ENCODE data around the gene NR1D1. TPM values are rescaled to one million over a fixed set of nuclear protein-coding genes. Genes with fewer than 3 reads are reported as not detected.

Gene NR1D1
- polyA plus RNA-seq, 1 of the 3 experiments (the other 2 are of a cell fraction), result 6.5 TPM

DNA sequence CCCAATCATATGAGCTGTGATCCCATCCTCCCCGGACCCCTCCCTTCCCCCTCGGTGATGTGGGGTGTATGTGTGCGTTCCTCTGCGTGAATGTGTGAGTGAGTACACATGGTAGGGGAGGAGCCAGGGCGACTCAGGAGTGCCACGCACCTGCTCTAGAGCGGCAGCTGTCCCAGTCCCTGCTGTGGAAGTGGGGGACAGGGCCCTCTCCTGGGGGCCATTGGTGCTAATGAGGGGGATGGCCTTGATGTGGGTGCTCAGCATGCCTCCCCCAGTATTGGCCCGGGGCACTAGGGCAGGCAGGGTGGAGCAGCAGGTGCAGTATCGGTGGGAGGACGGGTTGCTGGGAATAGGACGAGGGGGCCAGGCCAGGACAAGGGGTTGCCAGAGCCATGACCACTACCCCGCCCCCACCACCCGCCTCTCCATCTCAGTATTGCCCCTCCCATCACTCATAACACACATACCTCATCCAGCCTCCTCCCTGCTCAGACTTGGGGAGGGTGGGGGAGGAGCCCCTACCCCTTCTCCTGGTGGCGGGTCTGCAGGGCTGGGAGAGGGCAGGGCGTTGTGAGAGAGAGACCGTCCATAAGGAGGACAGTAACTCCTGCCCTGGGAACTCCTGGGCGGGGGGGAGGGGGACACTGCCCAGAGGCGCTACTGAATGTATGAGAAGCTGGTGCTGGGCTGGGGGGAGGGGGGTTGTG, 8.5 kb downstream of the NR1D1 start:
- CTCF ChIA-PET, result interaction anchor here (1.1 to 12.5 kb wide), 3 partner anchors 20 to 57 kb away, joined by 3 to 98 read pairs (median 6); no protein-coding TSS in a partner anchor
- no peak overlapping the region for H3K4me2 ChIP-seq
- H4K20me1 ChIP-seq (ENCODE audit: insufficient read depth), result 0 out of 2 replicates have a peak, but pooled peaks cover 4% of the 10 kb centered on the region
- no peak overlapping the region for H3K27ac ChIP-seq (ENCODE audit: low read depth in 2 of 2, low read length in 1 of 2)
- TF ChIP-seq FOXM1 (IDR thresholded peaks at IDR 0.05; ENCODE audit: low read depth) (no peak), MEF2A (IDR thresholded peaks at IDR 0.05; ENCODE audit: borderline replicate concordance, low read depth) (no peak), YY1 (IDR thresholded peaks at IDR 0.05; ENCODE audit: low read depth) (no peak)
- no peak overlapping the region for H2AFZ ChIP-seq (ENCODE audit: low read depth)
- H3K9ac ChIP-seq, result no peak overlapping the region
- H3K4me3 ChIP-seq (ENCODE audit: low read depth in 2 of 2, low read length in 1 of 2), result no peak overlapping the region
- no peak for DNase-seq
- peaks cover 29 to 30% of the 10 kb centered on the region in 2 experiments for H3K36me3 ChIP-seq (replicated peaks in 1 of 2; ENCODE audit: control insufficient read depth in 1 of 2, insufficient read depth in 2 of 2, low read length in 1 of 2)
- H3K9me2 ChIP-seq, result no peaks in the 10 kb centered on the region
- no peaks in the 10 kb centered on the region; a peak in 1 of 4 replicates for H3K4me1 ChIP-seq (ENCODE audit: control insufficient read depth in 1 of 2, insufficient read depth in 2 of 2, low read depth in 1 of 2, low read length in 1 of 2)
- H3K79me2 ChIP-seq (ENCODE audit: insufficient read depth), result peaks cover under 1% of the 10 kb centered on the region; the same call in 1 of the 2 replicates
- POLR2A ChIA-PET, result no interaction called here
- no peaks in the 10 kb centered on the region for H3K27me3 ChIP-seq (ENCODE audit: insufficient read depth)
- H3F3A ChIP-seq (replicated peaks; ENCODE audit: insufficient read depth), result peaks cover 9% of the 10 kb centered on the region
- no peaks in the 10 kb centered on the region for H3K9me3 ChIP-seq
- WGBS (ENCODE audit: low lambda C conversion rate), result 87% methylated on average over 15 of the region's 18 CpGs

DNA sequence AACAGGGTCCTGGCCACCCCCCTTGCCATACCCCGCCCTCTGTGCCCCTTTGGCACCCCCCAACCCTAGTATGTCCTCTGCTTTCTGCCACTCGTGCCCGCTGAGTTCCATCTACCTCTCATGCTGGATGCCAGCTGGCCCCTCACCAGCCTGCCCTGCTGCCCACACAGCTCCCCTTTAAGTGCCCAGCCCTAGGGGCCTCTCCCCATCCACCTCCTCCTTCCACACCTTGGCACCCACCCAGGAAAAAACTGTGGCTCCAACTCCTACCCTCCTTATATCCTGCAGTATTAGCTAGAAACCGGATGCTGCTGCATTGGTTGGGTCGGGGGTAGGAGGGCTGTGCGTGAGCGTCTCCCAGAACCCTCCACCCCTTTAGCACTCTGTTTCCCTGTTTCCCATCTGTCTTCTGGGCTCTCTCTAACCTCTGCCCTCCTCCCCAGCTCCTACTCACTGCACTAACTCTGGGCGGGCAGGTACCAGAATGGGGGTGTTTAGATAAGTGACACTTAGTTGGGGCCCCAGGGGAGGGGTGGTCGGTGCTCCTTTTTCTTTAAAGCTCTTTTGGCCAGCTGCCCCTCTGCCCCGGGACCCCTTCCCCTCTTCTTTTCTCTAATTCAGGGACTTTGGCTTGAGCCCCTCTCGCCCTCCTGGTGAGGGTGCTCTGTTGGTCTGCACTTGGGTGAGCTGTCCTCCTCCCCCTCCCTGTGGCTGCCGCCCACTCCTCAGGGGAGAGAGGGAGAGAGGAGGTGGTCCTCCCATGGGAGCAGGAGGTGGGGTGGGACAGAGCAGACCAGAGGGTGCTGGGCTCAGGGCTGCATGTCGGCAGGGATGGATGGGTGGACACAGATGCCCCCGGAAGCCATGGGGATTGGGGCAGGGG, 9.9 kb downstream of the NR1D1 start:
- H3K4me3 ChIP-seq (ENCODE audit: low read depth in 2 of 2, low read length in 1 of 2), result no peak overlapping the region
- H3K4me2 ChIP-seq, result no peak overlapping the region
- H3F3A ChIP-seq (replicated peaks; ENCODE audit: insufficient read depth), result peaks cover 15% of the 10 kb centered on the region
- H3K4me1 ChIP-seq (ENCODE audit: control insufficient read depth in 1 of 2, insufficient read depth in 2 of 2, low read depth in 1 of 2, low read length in 1 of 2), result no peaks in the 10 kb centered on the region; a peak in 1 of 4 replicates
- no peak overlapping the region for H3K9ac ChIP-seq
- 80% methylated on average over 11 of the region's 14 CpGs for WGBS (ENCODE audit: low lambda C conversion rate)
- H3K9me2 ChIP-seq, result no peaks in the 10 kb centered on the region
- no peak overlapping the region for H3K27ac ChIP-seq (ENCODE audit: low read depth in 2 of 2, low read length in 1 of 2)
- no peaks in the 10 kb centered on the region for H4K20me1 ChIP-seq (ENCODE audit: insufficient read depth)
- TF ChIP-seq GATA2 (CRISPR knock-in tag; IDR thresholded peaks at IDR 0.05) (no peak), SMC3 (IDR thresholded peaks at IDR 0.05; ENCODE audit: low read depth, low read length) (no peak), TAF1 (IDR thresholded peaks at IDR 0.05; ENCODE audit: borderline replicate concordance, low read depth, low read length) (no peak), TEAD4 (IDR thresholded peaks at IDR 0.05; ENCODE audit: borderline replicate concordance, insufficient read depth) (no peak), IRF3 (IDR thresholded peaks at IDR 0.05; ENCODE audit: low read depth, low read length) (no peak), CHD2 (IDR thresholded peaks at IDR 0.05; ENCODE audit: low read length, partially characterized antibody) (no peak), RCOR1 (IDR thresholded peaks at IDR 0.05; ENCODE audit: low read length) (no peak), EP300 (IDR thresholded peaks at IDR 0.05; ENCODE audit: borderline replicate concordance in 1 of 2, low read depth in 1 of 2, low read length in 1 of 2) (no peak), YY1 (IDR thresholded peaks at IDR 0.05; ENCODE audit: low read depth) (no peak), SIN3A (IDR thresholded peaks at IDR 0.05; ENCODE audit: borderline replicate concordance, low read depth, low read length) (no peak), GABPA (IDR thresholded peaks at IDR 0.05; ENCODE audit: low read depth) (no peak), EZH2phosphoT487 (IDR thresholded peaks at IDR 0.05; ENCODE audit: borderline replicate concordance, low read depth) (no peak), ZBTB33 (IDR thresholded peaks at IDR 0.05; ENCODE audit: borderline replicate concordance, low read depth) (no peak), TCF12 (IDR thresholded peaks at IDR 0.05) (no peak), USF2 (IDR thresholded peaks at IDR 0.05; ENCODE audit: borderline replicate concordance, low read depth, low read length) (no peak)
- no peak for DNase-seq
- ChIA-PET CTCF (interaction anchor here (0.6 to 3.8 kb wide), 9 partner anchors 8 to 63 kb away, joined by 3 to 34 read pairs (median 4); no protein-coding TSS in a partner anchor), POLR2A (no interaction called here)
- no peaks in the 10 kb centered on the region for H3K9me3 ChIP-seq
- H2AFZ ChIP-seq (ENCODE audit: low read depth), result no peak overlapping the region
- H3K79me2 ChIP-seq (ENCODE audit: insufficient read depth), result no peaks in the 10 kb centered on the region
- H3K27me3 ChIP-seq (ENCODE audit: insufficient read depth), result no peaks in the 10 kb centered on the region
- peaks cover 19 to 26% of the 10 kb centered on the region in 2 experiments for H3K36me3 ChIP-seq (replicated peaks in 1 of 2; ENCODE audit: control insufficient read depth in 1 of 2, insufficient read depth in 2 of 2, low read length in 1 of 2)
